Heart left ventricle (tissue), 13 donors: Measurements from ENCODE around the gene PNPLA2.

Experiments
- POLR2A ChIP-seq, 2 donors: fragments of 450-650 bp; IDR thresholded peaks; one replicate each; pipeline ENCODE4 v1.6.1; 2017; ENCODE audit warnings: antibody characterized with exemption in 2 of 2, mild to moderate bottlenecking in 2 of 2, moderate library complexity in 2 of 2
- TF ChIP-seq, protein P1 (sequence below), 12 donors: fragments of 200-600 bp; sonication (generic) in 4 of 12; IDR thresholded peaks; one replicate each; pipeline versions ENCODE4 v1.5.0 to v1.8.0; 2018 to 2022; ENCODE audit warnings: antibody characterized with exemption in 12 of 12, mild to moderate bottlenecking in 5 of 12
- donor health status: ischemic (EF 13 %, LVEDD 7.1; RV severe dilation, severe dysfunction).
- donor health status: DM: no; HTN: yes; CAD: no.
- donor health status: DM: no; HTN: no; CAD: no.
- donor health status: ischemic (EF 25% LVEDD 6.9; RV normal size, moderate dysfunction).
- donor health status: ischemic (EF 25% LVEDD 5.7; RV mildly dilated, moderate dysfunction).
- donor health status: ischemic (EF 35%, LVEDD 5.7; RV mildly dilated, moderate dysfunction).
- donor health status: nonischemic (EF 11% LVEDD 7.7; RV severe dilation, severe dysfunction).
- donor health status: DM: yes; HTN: yes; CAD: no.
- donor health status: PGD.
- donor health status: ischemic (EF 29% LVEDD 5.4; RV normal size, mild dysfunction).
- donor health status: nonischemic (EF 23%, LVEDD 6.1; RV moderate dilation, normal function).

- no peak for TF ChIP-seq POLR2A (IDR thresholded peaks at IDR 0.05)
- TF ChIP-seq, protein P1, sequence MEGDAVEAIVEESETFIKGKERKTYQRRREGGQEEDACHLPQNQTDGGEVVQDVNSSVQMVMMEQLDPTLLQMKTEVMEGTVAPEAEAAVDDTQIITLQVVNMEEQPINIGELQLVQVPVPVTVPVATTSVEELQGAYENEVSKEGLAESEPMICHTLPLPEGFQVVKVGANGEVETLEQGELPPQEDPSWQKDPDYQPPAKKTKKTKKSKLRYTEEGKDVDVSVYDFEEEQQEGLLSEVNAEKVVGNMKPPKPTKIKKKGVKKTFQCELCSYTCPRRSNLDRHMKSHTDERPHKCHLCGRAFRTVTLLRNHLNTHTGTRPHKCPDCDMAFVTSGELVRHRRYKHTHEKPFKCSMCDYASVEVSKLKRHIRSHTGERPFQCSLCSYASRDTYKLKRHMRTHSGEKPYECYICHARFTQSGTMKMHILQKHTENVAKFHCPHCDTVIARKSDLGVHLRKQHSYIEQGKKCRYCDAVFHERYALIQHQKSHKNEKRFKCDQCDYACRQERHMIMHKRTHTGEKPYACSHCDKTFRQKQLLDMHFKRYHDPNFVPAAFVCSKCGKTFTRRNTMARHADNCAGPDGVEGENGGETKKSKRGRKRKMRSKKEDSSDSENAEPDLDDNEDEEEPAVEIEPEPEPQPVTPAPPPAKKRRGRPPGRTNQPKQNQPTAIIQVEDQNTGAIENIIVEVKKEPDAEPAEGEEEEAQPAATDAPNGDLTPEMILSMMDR (IDR thresholded peaks at IDR 0.05): no peak
These were observed 6.9 kb downstream of the PNPLA2 start for GRCh38 chr11:825366-826226.
